Tibial nerve (tissue), 3 donors: ENCODE data around the gene RAB8B.

ENCODE experiments used
- CTCF ChIP-seq, 5 experiments: fragments of 200-600 bp in 3 of 5; fragments of 450-650 bp in 2 of 5; sonication (generic) in 3 of 5; IDR thresholded peaks; one replicate each; pipeline ENCODE4 v1.5.1; 2016 to 2019; ENCODE audit warnings: antibody characterized with exemption in 5 of 5, mild to moderate bottlenecking in 3 of 5, moderate library complexity in 2 of 5
- POLR2A ChIP-seq, 2 donors: fragments of 450-650 bp; IDR thresholded peaks; one replicate each; pipeline ENCODE4 v1.6.1; 2017; ENCODE audit warnings: antibody characterized with exemption in 2 of 2, mild to moderate bottlenecking in 2 of 2, moderate library complexity in 2 of 2

GRCh38 chr15:63203451-63204090 lies 14.2 kb downstream of the RAB8B start:
- TF ChIP-seq POLR2A (IDR thresholded peaks at IDR 0.05) (no peak), CTCF (IDR thresholded peaks at IDR 0.05) (no peak)
